ENCODE results near the gene KCND2. TPM values are rescaled to one million over a fixed set of nuclear protein-coding genes. Genes with fewer than 3 reads are reported as not detected.

Gene KCND2
- total RNA-seq, 1 experiment from 2014 or later: not detected

GRCh38 chr7:120502132-120502531, 229.2 kb downstream of the KCND2 start:
- H3K36me3 ChIP-seq (ENCODE audit: control insufficient read depth, insufficient read depth, low read length): no peaks in the 10 kb centered on the region
- H3K27me3 ChIP-seq (replicated peaks; ENCODE audit: control insufficient read depth, insufficient read depth, low read length): no peaks in the 10 kb centered on the region
- H3K4me1 ChIP-seq: peaks cover 16% of the 10 kb centered on the region
- H3K9me3 ChIP-seq: no peaks in the 10 kb centered on the region; the same call in 1 of the 2 replicates
- ChIA-PET POLR2A (no interaction called here), CTCF (no interaction called here)
- H3K36me3 Mint-ChIP-seq (ENCODE audit: insufficient read depth, unreplicated experiment): no peaks in the 10 kb centered on the region
- no peak overlapping the region for H3K4me3 Mint-ChIP-seq (ENCODE audit: unreplicated experiment)
- no peak overlapping the region for H3K27ac Mint-ChIP-seq (ENCODE audit: unreplicated experiment)
- H3K4me1 Mint-ChIP-seq (ENCODE audit: low read depth, unreplicated experiment): peaks cover 15% of the 10 kb centered on the region
- H3K4me3 ChIP-seq (ENCODE audit: low read depth, low read length): no peak overlapping the region
- TF ChIP-seq, protein P1, sequence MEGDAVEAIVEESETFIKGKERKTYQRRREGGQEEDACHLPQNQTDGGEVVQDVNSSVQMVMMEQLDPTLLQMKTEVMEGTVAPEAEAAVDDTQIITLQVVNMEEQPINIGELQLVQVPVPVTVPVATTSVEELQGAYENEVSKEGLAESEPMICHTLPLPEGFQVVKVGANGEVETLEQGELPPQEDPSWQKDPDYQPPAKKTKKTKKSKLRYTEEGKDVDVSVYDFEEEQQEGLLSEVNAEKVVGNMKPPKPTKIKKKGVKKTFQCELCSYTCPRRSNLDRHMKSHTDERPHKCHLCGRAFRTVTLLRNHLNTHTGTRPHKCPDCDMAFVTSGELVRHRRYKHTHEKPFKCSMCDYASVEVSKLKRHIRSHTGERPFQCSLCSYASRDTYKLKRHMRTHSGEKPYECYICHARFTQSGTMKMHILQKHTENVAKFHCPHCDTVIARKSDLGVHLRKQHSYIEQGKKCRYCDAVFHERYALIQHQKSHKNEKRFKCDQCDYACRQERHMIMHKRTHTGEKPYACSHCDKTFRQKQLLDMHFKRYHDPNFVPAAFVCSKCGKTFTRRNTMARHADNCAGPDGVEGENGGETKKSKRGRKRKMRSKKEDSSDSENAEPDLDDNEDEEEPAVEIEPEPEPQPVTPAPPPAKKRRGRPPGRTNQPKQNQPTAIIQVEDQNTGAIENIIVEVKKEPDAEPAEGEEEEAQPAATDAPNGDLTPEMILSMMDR (IDR thresholded peaks at IDR 0.05; ENCODE audit: insufficient read depth in 1 of 2, low read depth in 1 of 2, low read length in 1 of 2, severe bottlenecking in 1 of 2, unreplicated experiment in 1 of 2): no peak
- no peaks in the 10 kb centered on the region for H3K9me3 Mint-ChIP-seq (ENCODE audit: unreplicated experiment)
- no peaks in the 10 kb centered on the region for H3K27me3 Mint-ChIP-seq (ENCODE audit: insufficient read depth, unreplicated experiment)
- no peak for DNase-seq
- BruUV-seq (replicated peaks): no TSS peak
- intact Hi-C loops (cut with micrococcal nuclease; ENCODE audit: unreplicated experiment): no loop called here

DNA sequence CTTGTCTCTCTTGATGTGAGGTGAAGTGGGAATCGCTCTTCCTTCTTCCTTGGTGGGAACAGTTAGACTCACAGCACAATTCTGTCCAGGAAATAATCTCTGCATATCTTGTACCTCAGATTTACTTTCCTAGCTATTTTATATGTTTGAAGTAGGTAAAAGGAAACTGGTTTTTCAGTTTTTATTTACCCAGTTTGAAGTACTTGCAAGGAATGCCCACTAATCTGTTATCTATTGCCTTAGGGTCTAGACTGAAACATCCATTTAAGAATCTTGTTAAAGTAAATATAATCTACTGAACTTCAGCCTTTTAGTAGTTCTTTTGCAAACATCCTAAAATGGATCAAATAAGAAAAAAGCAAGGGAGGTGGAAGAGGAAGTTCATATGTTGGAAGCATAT, 229.8 kb downstream of the KCND2 start:
- no peaks in the 10 kb centered on the region for H3K36me3 ChIP-seq (ENCODE audit: control insufficient read depth, insufficient read depth, low read length)
- CTCF ChIA-PET: no interaction called here

DNA sequence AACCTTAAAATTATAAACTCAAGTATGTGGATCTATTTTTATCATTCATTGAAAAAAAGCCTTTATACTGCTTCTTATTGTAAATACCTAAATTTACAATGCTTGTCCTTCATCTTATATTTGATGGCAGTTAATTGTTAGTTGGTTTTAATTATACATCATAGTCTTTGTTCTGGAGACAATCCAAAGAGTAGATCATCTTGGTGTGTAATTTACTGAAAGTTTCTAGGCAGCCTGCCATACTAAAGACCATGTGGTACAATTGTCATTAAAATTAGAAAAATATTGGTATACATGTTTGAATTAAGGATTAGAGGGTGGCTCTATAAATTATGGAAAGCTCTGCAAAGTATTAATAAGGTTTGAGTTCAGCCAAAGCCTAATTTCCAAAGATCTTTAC, 231.4 kb downstream of the KCND2 start:
- H3K27me3 Mint-ChIP-seq (ENCODE audit: insufficient read depth, unreplicated experiment): no peaks in the 10 kb centered on the region
- H3K9me3 ChIP-seq: no peaks in the 10 kb centered on the region; the same call in 1 of the 2 replicates
- H3K9me3 Mint-ChIP-seq (ENCODE audit: unreplicated experiment): no peaks in the 10 kb centered on the region
- H3K36me3 ChIP-seq (ENCODE audit: control insufficient read depth, insufficient read depth, low read length): no peaks in the 10 kb centered on the region
- no peak overlapping the region for H3K4me3 ChIP-seq (ENCODE audit: low read depth, low read length)
- ChIA-PET POLR2A (no interaction called here), CTCF (no interaction called here)
- H3K36me3 Mint-ChIP-seq (ENCODE audit: insufficient read depth, unreplicated experiment): no peaks in the 10 kb centered on the region
- no peak for DNase-seq
- no peak overlapping the region for H3K27ac Mint-ChIP-seq (ENCODE audit: unreplicated experiment)
- H3K27me3 ChIP-seq (replicated peaks; ENCODE audit: control insufficient read depth, insufficient read depth, low read length): no peaks in the 10 kb centered on the region
- H3K4me1 ChIP-seq: peaks cover 16% of the 10 kb centered on the region
- H3K4me3 Mint-ChIP-seq (ENCODE audit: unreplicated experiment): no peak overlapping the region
- intact Hi-C loops (cut with micrococcal nuclease; ENCODE audit: unreplicated experiment): no loop called here
- BruUV-seq (replicated peaks): no TSS peak
- TF ChIP-seq, protein P1 (IDR thresholded peaks at IDR 0.05; ENCODE audit: insufficient read depth in 1 of 2, low read depth in 1 of 2, low read length in 1 of 2, severe bottlenecking in 1 of 2, unreplicated experiment in 1 of 2): no peak
- peaks cover 15% of the 10 kb centered on the region for H3K4me1 Mint-ChIP-seq (ENCODE audit: low read depth, unreplicated experiment)

More for the DNA sequence above, 229.8 kb downstream of the KCND2 start:
- H3K4me1 Mint-ChIP-seq (ENCODE audit: low read depth, unreplicated experiment): peaks cover 15% of the 10 kb centered on the region
- H3K27me3 ChIP-seq (replicated peaks; ENCODE audit: control insufficient read depth, insufficient read depth, low read length): no peaks in the 10 kb centered on the region
- no peak overlapping the region for H3K27ac Mint-ChIP-seq (ENCODE audit: unreplicated experiment)
- DNase-seq: peak in 1 of 2 experiments; percentile 2
- no peaks in the 10 kb centered on the region; the same call in 1 of the 2 replicates for H3K9me3 ChIP-seq
- no peaks in the 10 kb centered on the region for H3K9me3 Mint-ChIP-seq (ENCODE audit: unreplicated experiment)
- POLR2A ChIA-PET: no interaction called here
- intact Hi-C loops (cut with micrococcal nuclease; ENCODE audit: unreplicated experiment): no loop called here
- H3K36me3 Mint-ChIP-seq (ENCODE audit: insufficient read depth, unreplicated experiment): no peaks in the 10 kb centered on the region
- no peak overlapping the region for H3K4me3 ChIP-seq (ENCODE audit: low read depth, low read length)
- H3K4me3 Mint-ChIP-seq (ENCODE audit: unreplicated experiment): peak overlapping the region; percentile 15
- no peaks in the 10 kb centered on the region for H3K27me3 Mint-ChIP-seq (ENCODE audit: insufficient read depth, unreplicated experiment)
- TF ChIP-seq, protein P1 (IDR thresholded peaks at IDR 0.05; ENCODE audit: insufficient read depth in 1 of 2, low read depth in 1 of 2, low read length in 1 of 2, severe bottlenecking in 1 of 2, unreplicated experiment in 1 of 2): no peak
- H3K4me1 ChIP-seq: peaks cover 16% of the 10 kb centered on the region
- BruUV-seq (replicated peaks): no TSS peak
